Suprapubic skin (tissue), 3 donors: ENCODE measurements around the gene C17orf75.

Experiments used
- EP300 ChIP-seq: sonication (generic); formaldehyde crosslinking; IDR thresholded peaks from one replicate; pipeline ENCODE4 v1.6.1; 2017; ENCODE audit warnings: antibody characterized with exemption
- POLR2A ChIP-seq, 2 donors: fragments of 450-650 bp; IDR thresholded peaks; one replicate each; pipeline ENCODE4 v1.6.1; 2017; ENCODE audit warnings: antibody characterized with exemption in 2 of 2, mild to moderate bottlenecking in 2 of 2, moderate library complexity in 2 of 2
- TF ChIP-seq, protein P1 (sequence below), 2 donors: fragments of 200-600 bp in 1 of 2; fragments of 450-650 bp in 1 of 2; sonication (generic) in 1 of 2; IDR thresholded peaks; one replicate each; pipeline ENCODE4 v1.5.1; 2016 to 2019; ENCODE audit warnings: antibody characterized with exemption in 2 of 2, mild to moderate bottlenecking in 1 of 2, moderate library complexity in 1 of 2

- TF ChIP-seq, protein P1, sequence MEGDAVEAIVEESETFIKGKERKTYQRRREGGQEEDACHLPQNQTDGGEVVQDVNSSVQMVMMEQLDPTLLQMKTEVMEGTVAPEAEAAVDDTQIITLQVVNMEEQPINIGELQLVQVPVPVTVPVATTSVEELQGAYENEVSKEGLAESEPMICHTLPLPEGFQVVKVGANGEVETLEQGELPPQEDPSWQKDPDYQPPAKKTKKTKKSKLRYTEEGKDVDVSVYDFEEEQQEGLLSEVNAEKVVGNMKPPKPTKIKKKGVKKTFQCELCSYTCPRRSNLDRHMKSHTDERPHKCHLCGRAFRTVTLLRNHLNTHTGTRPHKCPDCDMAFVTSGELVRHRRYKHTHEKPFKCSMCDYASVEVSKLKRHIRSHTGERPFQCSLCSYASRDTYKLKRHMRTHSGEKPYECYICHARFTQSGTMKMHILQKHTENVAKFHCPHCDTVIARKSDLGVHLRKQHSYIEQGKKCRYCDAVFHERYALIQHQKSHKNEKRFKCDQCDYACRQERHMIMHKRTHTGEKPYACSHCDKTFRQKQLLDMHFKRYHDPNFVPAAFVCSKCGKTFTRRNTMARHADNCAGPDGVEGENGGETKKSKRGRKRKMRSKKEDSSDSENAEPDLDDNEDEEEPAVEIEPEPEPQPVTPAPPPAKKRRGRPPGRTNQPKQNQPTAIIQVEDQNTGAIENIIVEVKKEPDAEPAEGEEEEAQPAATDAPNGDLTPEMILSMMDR (IDR thresholded peaks at IDR 0.05) = no peak
- TF ChIP-seq POLR2A (IDR thresholded peaks at IDR 0.05) = no peak
- no peak for TF ChIP-seq EP300
These were observed 30.9 kb downstream of the C17orf75 start for GRCh38 chr17:32311028-32311536.
